ENCODE data around the gene PAX2.

Gene PAX2

GRCh38 chr10:100725071-100725471 is 20.3 kb upstream of the PAX2 start:
- no peak for FAIRE-seq

- no peak for FAIRE-seq
These were observed 19.4 kb upstream of the PAX2 start for GRCh38 chr10:100725869-100726426.

DNA sequence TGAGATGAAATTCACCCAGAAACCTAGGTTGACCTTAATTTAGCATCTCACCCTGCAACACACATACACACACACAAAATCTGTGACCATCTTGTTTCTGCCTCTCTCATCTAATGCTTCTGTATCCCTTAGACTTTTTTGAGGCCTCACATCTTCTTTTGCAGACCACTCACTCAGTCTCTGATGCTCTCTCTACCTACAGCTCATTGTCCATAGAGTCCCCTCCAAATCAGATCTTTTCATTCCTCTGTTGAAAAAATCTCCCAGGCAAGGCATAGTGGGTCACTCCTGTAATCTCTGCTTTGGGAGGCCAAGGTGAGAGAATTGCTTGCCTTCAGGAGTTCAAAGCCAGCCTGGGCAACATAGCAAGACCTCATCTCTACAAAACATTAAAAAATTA is 17.6 kb upstream of the PAX2 start:
- FAIRE-seq: no peak

DNA sequence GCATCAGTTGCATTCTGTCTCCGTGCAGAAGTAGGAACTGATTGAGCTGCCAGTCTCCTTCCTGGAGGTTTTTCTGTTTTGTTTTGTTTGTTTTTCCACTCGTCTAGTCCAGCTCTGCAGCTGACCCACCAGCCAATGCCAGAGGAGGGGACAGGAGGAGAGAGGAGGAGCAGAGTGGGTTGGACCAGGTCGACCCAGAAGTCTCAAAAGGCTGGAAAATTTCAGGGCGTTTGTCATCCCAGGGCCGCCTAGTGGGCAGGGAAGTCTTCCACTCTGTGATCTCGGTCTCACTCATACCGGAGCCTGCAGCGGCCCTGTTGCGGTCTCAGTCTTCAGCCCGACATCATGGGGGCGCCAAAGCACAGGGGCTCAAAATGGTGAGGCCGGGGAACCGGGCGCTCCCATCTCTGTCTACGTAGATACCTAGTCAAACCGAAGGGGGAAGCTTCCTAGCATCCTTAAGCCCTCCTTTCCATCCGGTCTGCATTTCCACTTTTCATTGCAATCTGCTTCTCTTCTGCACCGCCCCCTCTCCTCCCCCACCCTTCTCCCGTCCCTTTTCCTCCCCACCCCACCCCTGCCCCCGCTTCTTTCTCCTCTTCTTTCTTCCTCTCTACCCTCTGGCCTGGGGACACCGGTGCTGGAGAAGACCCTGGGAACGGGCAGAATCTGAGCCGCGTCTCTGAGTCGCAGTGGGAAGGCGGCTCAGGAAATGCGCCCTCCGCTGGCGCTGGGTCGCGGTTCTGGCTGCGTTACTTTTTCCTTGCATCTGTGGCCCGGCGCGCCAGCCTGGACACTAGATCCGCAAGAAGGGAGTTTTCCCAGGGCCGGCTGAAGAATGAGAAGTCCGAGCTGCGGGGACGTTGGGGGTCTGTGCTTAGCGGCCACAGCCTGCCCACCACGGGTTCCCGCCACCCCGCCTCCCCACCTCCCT is 16.2 kb upstream of the PAX2 start:
- FAIRE-seq: no peak

DNA sequence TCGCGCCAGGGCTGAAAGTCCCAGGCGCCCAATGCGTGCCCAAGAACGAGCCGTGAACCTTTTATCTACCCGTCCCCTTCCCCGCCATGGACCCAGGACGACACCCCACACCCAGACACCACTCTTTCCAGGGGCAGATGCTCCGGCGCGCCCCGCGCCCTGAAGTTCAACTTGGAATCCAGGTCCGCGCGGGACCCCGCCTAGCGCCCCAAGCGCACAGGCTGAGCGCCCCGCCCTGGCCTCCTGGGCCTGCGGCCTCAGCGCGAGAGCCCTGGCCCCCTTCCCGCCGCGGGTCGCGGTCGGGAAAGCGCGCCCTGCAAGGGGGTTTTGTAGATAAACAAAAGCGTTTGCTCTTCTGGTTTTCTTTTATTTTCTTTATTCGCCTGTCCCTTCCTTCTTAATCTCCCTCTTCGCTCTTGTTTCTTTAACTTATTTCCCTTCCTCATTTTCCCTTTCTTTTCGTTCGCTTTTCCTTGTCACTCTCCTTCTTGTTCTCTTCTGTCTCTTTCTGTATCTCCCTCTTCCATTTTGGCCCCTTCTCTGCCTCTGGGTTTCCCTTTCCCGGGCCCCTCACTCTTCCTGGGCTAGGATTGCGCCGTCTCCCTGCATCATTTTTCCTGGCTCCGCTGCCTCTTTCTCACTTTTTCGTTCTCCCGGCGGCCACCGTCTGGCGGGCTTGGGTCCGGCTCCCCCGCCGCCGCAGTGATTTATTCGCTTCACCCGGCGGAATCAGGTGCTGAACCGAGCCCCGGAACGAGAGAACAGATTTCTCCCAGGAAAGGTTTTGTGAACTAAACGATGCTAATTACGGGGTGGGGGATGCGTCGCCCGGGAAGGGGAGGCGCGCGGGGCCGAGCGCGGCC is 15.3 kb upstream of the PAX2 start:
- FAIRE-seq: no peak

GRCh38 chr10:100730725-100731406 is 14.5 kb upstream of the PAX2 start:
- no peak for FAIRE-seq

DNA sequence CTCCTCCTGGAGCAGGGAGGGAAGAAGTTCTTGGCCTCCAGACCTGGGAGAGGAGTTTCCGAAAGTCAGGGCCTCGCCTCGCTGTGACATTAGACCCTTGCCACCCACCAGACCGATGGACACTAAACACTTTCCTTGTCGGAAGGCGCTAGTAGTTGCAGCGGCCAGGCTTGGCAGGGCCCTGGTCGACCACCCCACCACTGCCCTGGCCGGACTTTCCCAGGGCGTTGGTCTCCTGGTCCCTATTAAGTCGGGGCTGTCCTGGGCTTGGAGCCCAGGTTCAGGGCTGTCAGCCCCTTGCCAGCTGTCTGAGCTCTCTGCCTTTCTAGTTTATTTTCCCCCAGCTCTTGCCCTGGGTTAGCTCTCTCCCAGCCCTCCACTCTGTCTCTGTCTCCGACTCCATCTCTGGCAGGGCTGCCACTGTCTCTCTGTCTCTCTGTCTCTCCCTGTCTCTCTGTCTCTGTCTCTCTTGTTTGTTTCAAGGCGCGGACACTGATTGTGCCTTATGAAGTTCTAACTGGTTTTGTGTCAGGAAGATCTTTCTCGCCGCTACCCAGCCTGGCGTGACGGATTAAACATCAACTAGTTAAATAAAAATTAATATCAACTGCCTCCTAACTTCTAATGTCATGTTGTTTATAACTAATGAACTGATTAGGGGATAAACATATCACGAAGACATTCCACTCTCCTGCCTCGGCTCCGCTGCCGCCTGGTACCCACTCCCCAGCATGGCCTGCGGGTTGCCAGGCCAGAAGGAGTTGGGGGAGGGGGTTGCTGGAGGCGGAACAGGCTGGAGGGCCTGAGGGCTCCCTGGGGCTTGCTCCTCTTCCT is 13.8 kb upstream of the PAX2 start:
- FAIRE-seq: no peak

- no peak for FAIRE-seq
These were observed 13.2 kb upstream of the PAX2 start for GRCh38 chr10:100732241-100732596.

GRCh38 chr10:100733329-100733728 is 12.1 kb upstream of the PAX2 start:
- no peak for FAIRE-seq

- no peak for FAIRE-seq
These were observed 10.9 kb upstream of the PAX2 start for GRCh38 chr10:100734295-100735086.

DNA sequence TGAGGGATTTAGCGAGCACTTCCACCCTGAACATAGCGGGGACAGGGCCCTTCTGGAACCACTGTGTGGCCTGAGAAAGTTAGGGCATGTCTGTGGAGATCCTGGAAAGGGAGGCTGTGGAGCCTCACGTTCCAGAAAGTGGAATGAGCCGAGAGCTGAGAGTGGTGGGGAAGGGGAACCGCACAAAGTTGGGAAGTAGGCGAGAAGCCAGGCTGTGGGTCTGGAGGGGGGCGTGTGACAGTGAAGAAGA is 10.4 kb upstream of the PAX2 start:
- no peak for FAIRE-seq

DNA sequence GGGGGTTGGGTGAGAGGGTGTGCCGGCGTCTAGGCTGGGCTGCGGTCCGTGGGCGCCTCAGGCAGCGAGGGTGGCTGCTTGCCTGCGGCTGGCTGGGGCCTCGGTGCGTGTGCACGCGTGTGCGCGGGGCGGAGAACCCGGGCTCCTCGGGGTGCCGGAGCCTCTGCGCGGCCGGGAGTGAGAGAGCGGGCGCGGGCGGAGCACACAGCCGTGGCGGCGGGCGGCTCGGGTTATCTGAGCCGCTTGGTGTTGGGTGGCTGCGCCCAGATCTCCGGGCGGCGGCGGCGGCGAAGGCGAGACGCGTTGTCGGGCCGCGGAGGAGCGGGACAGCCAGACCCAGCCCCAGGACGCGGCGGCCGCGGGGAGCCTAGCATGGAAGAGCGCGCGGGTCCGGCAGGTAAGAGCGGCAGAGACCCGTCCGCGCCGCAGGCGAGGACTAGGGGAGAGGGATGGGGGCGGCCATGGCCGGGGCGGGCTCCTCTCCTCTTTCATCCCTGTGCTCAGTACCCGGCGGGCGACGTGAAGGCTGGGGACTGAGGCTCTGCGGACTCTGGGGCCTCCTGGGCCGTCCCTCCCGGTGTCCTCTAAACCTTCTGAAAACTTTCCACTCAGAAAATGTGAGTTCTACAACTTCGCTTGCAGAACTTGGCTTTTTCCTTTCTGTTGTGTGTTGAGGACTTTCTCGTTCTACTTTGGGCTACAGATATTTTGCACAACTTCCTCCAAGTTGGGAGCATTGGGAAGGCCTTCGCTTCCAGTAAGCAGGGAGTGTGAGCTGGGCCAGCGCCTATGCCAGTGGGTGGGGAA is 9.8 kb upstream of the PAX2 start:
- FAIRE-seq: no peak

DNA sequence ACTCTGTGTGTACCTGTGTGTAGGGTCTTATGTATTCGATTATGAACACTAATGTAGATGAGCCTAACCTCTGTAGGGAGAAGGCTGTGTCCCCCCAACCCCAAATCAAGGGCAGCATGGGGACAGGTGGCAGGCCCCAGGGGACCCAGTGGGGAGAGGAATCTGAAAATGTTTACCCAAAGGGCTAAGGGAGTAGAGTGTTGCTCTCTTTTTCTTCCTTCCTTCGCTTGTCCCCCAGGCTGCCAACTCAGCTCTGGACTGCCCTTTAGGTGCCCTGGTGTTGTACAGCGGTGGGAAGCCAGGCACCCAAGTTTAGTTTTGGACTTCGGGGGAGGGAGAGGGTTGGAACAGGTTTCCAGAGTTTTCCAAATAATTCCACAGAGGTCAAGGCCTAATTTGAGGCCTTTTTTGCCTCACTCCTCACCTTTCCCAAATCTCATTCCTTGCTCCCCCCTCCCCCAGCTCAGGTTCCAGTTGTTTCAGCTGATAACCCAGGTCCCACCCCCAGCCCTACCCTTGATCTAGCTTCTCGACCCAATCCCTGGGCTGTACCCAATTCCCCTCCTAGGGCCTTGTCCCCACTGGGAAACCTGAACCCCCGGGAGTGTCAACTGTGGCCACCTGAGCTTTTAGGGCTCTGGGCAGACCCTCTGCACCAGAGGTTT is 9.1 kb upstream of the PAX2 start:
- no peak for FAIRE-seq

DNA sequence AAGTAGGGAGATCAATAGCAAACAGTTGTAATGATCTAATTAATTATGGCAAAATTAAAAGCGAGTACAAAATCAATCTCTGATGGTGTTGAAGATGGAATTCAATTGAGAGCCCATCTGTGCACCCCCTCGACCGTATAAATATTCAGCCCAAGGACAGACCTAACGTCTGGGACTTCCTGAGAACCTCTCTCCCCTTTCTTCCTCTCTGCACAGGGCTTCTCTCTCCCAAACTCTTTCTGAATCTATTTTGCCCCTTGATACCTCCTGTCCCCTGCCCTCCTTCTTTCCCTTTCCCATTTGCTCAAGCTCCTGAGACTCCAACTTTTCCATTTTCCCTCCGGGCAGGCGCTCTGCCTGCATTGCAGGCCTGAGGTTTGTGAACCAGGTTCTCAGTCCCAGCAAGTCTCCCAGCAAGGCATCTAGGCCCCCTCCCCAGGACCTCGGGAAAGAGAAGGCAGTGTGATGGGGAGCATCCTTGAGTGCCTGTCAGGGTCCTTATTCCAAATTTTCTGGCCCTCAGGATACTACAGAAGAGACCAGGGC is 8.5 kb upstream of the PAX2 start:
- no peak for FAIRE-seq

DNA sequence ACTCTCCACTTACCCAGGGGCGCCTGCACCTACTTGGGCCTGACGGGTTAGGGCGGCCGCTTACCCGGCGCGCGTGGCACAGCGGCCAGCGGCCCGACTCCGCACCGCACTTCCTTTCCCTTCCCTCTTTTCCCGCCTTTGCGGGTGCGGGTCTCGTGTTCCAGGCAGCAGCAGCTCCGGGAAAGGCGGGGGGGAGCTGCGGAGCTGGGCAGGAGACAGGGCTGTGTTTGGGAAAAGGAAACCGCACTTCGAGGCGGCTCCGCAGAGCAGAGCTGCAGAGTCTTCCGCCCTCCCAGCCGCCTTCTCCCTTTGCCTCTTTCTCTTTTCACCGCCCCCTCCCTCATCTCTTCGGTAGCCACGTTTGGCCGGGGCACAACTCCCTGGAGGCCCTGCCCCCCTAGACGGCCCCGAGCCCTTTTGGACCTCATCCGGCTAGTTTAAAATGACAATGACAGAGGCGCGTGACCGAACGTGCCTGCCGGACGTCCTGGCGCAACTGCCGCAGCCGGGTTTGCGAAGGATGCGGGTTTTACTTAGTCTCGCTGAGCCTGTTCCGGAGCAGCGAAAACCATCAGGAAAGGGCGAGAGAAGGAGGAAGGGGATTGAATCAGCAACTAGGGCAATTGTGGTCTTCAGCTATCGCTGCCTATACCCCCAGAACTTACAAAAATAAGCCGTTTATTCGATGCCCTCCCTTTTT is 7.9 kb upstream of the PAX2 start:
- no peak for FAIRE-seq

GRCh38 chr10:100738055-100738827 is 7.1 kb upstream of the PAX2 start:
- FAIRE-seq: no peak

GRCh38 chr10:100739517-100740368 is 5.6 kb upstream of the PAX2 start:
- FAIRE-seq: no peak
